Thymus (tissue), 11 donors: ENCODE data around the gene NOTO. TPM values are rescaled to one million over a fixed set of nuclear protein-coding genes. Genes with fewer than 3 reads are reported as not detected.

Source experiments
- DNase-seq, 9 donors: peaks; one replicate each; pipeline ENCODE4 v3.0.0-alpha.2; 2013; ENCODE audit warnings: low spot score in 9 of 9, low read depth in 6 of 9, missing footprints in 1 of 9
- H3K27ac ChIP-seq, 2 donors: one replicate each; pipeline ENCODE4 v1.5.1; 2013; ENCODE audit warnings: control low read depth in 1 of 2, low read depth in 1 of 2, low read length in 1 of 2, mild to moderate bottlenecking in 1 of 2, moderate library complexity in 1 of 2
- H3K27me3 ChIP-seq, 2 donors: one replicate each; pipeline ENCODE4 v1.5.1; 2013; ENCODE audit warnings: low read length in 1 of 2; ENCODE audit not compliant: control insufficient read depth in 2 of 2, insufficient read depth in 1 of 2
- H3K36me3 ChIP-seq, 2 donors: one replicate each; pipeline ENCODE4 v1.5.1; 2013; ENCODE audit warnings: low read length in 1 of 2, mild to moderate bottlenecking in 1 of 2, moderate library complexity in 1 of 2; ENCODE audit not compliant: control insufficient read depth in 2 of 2, insufficient read depth in 2 of 2
- H3K4me1 ChIP-seq, 2 donors: one replicate each; pipeline ENCODE4 v1.5.1; 2013; ENCODE audit warnings: low read length in 2 of 2; ENCODE audit not compliant: control insufficient read depth in 2 of 2, insufficient read depth in 2 of 2
- H3K4me3 ChIP-seq, 2 donors: one replicate each; pipeline ENCODE4 v1.5.1; 2013; ENCODE audit warnings: low read length in 2 of 2, control low read depth in 1 of 2, mild to moderate bottlenecking in 1 of 2
- H3K9me3 ChIP-seq, 2 donors: one replicate each; pipeline ENCODE4 v1.5.1; 2013; ENCODE audit warnings: low read length in 1 of 2, mild to moderate bottlenecking in 1 of 2; ENCODE audit not compliant: control insufficient read depth in 2 of 2, insufficient read depth in 1 of 2
- WGBS: extraction: QIAGEN DNeasy Blood & Tissue Kit; methylation state at CpG from one replicate; pipeline ENCODE4 v1.1.7; 2013; 5-methylcytosine and 5-hydroxymethylcytosine counted together
- polyA plus RNA-seq: library from polyadenylated mRNA; stranded (reverse); fragments of 200-250 nt; gene quantifications from one replicate; pipeline ENCODE4 v1.2.3, GENCODE V29; 2013
- total RNA-seq: library from RNA; stranded (reverse); fragments of 120-200 nt; gene quantifications from one replicate; pipeline ENCODE4 v1.2.4, GENCODE V29; 2013
- donor health status: healthy.

Gene NOTO
- total and polyA plus RNA-seq, 2 donors = 0.02 TPM; not detected in 1

DNA sequence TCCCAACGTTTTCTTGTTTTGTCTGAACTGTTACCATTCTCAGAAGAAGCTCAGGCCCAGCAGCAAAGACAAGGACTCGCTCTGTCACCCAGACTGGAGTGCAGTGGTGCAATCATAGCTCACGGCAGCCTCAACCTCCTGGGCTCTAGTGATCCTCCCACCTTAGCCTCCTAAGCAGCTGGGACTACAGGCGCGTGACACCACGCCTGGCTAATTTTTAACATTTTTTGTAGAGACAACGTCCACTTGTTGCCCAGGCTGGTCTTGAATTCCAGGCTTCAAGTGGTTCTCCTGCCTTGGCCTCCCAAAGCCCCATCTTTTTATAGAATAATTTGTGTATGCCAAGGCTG, 9.7 kb downstream of the NOTO start:
- H3K27ac ChIP-seq = no peak overlapping the region
- peaks cover 0 to 21% of the 10 kb centered on the region in 2 donors for H3K27me3 ChIP-seq
- H3K9me3 ChIP-seq = no peaks in the 10 kb centered on the region
- WGBS = 88% methylated on average over 7 of the region's 7 CpGs
- no peak overlapping the region for H3K4me3 ChIP-seq
- peaks cover 4 to 16% of the 10 kb centered on the region in 2 donors for H3K4me1 ChIP-seq
- DNase-seq = no peak
- H3K36me3 ChIP-seq = no peaks in the 10 kb centered on the region

DNA sequence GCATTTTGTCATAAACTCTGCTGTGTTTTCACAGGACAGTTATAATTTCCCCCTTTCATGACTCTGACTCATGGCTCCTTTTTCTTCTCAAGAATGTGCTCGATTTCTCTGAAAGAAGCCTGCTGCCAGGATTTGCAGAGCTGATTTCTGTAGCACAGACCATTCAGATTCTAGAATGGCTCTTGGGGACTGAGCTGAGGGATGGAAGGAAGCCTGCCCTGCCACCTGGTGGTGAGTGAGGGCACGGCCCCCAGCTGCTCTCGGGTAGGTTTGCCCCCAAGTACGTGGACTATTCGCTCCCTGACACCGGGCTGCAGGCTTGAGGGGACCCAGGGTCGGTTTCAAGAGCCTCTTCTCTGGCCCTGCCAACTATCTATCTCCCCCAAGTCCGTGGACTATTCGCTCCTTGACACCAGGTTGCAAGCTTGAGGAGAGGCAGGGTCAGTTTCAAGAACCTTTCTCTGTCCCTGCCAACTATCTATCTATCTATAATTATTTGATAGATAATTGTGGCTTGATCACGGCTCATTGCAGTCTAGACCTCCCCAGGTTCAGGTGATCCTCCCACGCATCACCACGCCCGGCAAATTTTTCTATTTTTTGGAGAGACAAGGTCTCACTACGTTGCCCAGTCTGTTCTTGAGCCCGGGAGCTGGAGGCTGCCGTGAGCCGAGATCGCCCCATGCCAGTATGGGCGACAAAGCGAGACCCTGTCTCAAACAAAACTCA, 10.2 kb downstream of the NOTO start:
- no peaks in the 10 kb centered on the region for H3K9me3 ChIP-seq
- peaks cover 0 to 18% of the 10 kb centered on the region in 2 donors for H3K27me3 ChIP-seq
- H3K4me1 ChIP-seq = peaks cover 4 to 16% of the 10 kb centered on the region in 2 donors
- H3K36me3 ChIP-seq = no peaks in the 10 kb centered on the region
- WGBS = 59% methylated on average over 20 of the region's 20 CpGs
- no peak overlapping the region for H3K27ac ChIP-seq
- no peak overlapping the region for H3K4me3 ChIP-seq
- peak in 8 of 9 donors; percentile 29 to 77 (median 52) for DNase-seq

DNA sequence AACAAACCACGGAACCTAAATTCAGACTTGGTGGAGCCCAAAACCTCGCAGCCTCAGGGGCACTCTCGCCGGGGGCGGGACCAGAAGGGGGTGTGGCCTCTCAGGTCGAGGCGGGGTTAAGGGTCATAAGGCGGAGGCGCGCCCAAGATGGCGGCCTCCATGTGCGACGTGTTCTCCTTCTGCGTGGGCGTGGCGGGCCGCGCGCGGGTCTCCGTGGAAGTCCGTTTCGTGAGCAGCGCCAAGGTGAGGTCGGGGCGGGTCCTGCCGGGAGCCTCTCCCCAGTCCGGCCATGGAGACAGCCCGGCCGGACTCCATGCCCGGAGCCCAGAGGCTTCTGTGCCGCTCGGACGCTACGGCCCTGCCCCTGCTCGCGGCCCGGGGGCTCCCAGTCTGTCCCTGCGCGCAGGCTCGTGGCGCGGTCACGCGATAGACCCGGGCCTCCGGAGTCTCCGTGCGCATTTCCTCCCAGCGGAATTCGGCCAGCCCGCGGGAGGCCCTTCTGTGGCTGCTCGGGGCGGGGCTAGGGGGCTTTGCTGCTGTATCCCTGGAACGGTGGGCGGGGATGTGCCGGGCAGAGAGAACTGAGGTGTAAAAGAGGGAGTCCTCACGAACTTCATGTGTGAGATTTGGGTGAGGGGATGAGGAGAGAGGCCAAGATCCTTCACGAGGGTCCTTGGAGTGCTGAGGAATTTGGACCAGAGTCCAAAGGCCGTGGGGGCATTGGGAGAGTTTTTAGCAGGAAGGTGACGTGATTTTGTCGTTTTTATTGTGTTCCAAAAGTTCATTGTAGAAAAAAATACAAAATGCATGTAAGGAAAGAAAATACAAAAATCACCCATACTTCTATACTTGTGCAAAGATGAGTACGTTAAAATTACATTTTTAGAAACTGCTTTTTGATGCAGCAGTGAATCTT, 12.0 kb downstream of the NOTO start, which contains the start of gene SMYD5:
SMYD5 (plus strand) TSS at position 126 of the 916 bp plus-strand sequence; CDS start at position 148, 22 bp downstream.
- peak; percentile 67 to 93 (median 77) for DNase-seq
- Histone ChIP-seq H3K4me3 (peak within 1 kb of the TSS; percentile 71 to 89), H3K36me3 (no peaks in the 10 kb centered on the region), H3K27ac (peak within 1 kb of the TSS; percentile 38 to 64), H3K9me3 (no peaks in the 10 kb centered on the region), H3K4me1 (peaks cover 4 to 16% of the 10 kb centered on the region in 2 donors), H3K27me3 (peaks cover 0 to 11% of the 10 kb centered on the region in 2 donors)
- 1% methylated on average over 64 of the region's 64 CpGs for WGBS

GRCh38 chr2:73215254-73215653, 12.9 kb downstream of the NOTO start:
- no peak for DNase-seq
- no peak overlapping the region for H3K27ac ChIP-seq
- H3K4me3 ChIP-seq = no peak overlapping the region
- no peaks in the 10 kb centered on the region for H3K9me3 ChIP-seq
- peaks cover 0 to 7% of the 10 kb centered on the region in 2 donors for H3K27me3 ChIP-seq
- no peaks in the 10 kb centered on the region for H3K36me3 ChIP-seq
- H3K4me1 ChIP-seq = peaks cover 4 to 16% of the 10 kb centered on the region in 2 donors
- 98% methylated on average over 4 of the region's 4 CpGs for WGBS

- H3K9me3 ChIP-seq = no peaks in the 10 kb centered on the region
- 97% methylated on average over 5 of the region's 5 CpGs for WGBS
- DNase-seq = no peak
- peaks cover 4 to 16% of the 10 kb centered on the region in 2 donors for H3K4me1 ChIP-seq
- no peak overlapping the region for H3K4me3 ChIP-seq
- H3K36me3 ChIP-seq = peaks cover 0 to 4% of the 10 kb centered on the region in 2 donors
- H3K27me3 ChIP-seq = no peaks in the 10 kb centered on the region
- H3K27ac ChIP-seq = no peak overlapping the region
Observed at GRCh38 chr2:73217160-73217559, 14.8 kb downstream of the NOTO start.

DNA sequence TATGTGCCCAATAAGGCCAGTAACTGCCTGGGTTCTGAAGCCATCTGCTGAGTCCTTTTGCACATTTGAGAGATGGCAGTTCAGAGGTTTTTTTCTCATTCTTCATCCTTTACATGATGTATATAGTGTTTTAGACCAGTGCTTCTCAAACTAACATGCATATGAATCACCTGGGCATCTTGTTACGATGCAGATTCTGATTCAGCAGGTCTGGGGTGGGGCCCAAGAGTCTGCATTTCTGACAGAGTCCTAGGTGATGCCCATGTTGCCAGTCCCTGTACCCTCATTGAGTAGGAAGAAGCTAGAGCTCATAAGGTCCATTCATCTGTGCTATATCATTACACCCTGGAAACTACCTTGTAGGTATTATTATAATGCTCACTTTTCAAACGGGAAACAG, 15.5 kb downstream of the NOTO start:
- Histone ChIP-seq H3K27me3 (no peaks in the 10 kb centered on the region), H3K36me3 (peaks cover 0 to 9% of the 10 kb centered on the region in 2 donors), H3K27ac (no peak overlapping the region), H3K4me3 (no peak overlapping the region), H3K9me3 (no peaks in the 10 kb centered on the region), H3K4me1 (peaks cover 4 to 13% of the 10 kb centered on the region in 2 donors)
- DNase-seq = no peak
- 94% methylated on average over 2 of the region's 2 CpGs for WGBS

DNA sequence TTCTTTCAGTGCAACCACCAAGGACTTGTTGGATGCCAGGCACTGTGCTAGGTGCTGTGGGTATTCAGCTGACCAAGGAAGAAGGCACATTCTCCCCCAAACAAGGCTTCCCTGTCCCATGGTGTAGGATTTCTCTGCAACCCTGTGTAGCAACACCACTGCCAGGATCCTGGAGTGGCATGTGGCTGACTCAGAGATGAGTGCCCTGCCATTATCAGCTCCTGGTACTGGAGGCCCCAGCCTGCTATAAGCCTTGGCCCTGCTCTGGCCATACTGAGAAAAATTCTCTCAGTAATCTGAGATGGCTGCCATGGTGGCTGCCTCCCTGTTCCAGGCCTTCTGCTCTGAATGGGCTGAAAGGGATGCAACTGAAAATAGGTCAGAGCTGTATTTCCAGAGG, 15.9 kb downstream of the NOTO start:
- H3K4me1 ChIP-seq = peaks cover 4 to 8% of the 10 kb centered on the region in 2 donors
- no peaks in the 10 kb centered on the region for H3K27me3 ChIP-seq
- H3K4me3 ChIP-seq = no peak overlapping the region
- H3K9me3 ChIP-seq = no peaks in the 10 kb centered on the region
- no peak overlapping the region for H3K27ac ChIP-seq
- DNase-seq = no peak
- peaks cover 0 to 13% of the 10 kb centered on the region in 2 donors for H3K36me3 ChIP-seq

- no peak overlapping the region for H3K4me3 ChIP-seq
- H3K36me3 ChIP-seq = peaks cover 8 to 21% of the 10 kb centered on the region in 2 donors
- DNase-seq = no peak
- no peaks in the 10 kb centered on the region for H3K27me3 ChIP-seq
- no peak overlapping the region for H3K27ac ChIP-seq
- WGBS = 96% methylated on average over 4 of the region's 4 CpGs
- peaks cover 0 to 6% of the 10 kb centered on the region in 2 donors for H3K4me1 ChIP-seq
- H3K9me3 ChIP-seq = no peaks in the 10 kb centered on the region
Observed at GRCh38 chr2:73223821-73224220, 21.4 kb downstream of the NOTO start.
